ENCODE data around the gene PDE7B. TPM values are rescaled to one million over a fixed set of nuclear protein-coding genes. Genes with fewer than 3 reads are reported as not detected.

The PDE7B gene
- total and polyA plus RNA-seq, 2 of the 8 experiments (the other 6 are each of a cell fraction or from before 2014, with no cell fraction given), result not detected

GRCh38 chr6:135853986-135854385 is 2.5 kb downstream of the PDE7B start:
- H3K4me3 ChIP-seq (ENCODE audit: extremely low read depth in 1 of 4, insufficient read depth in 2 of 4, low read depth in 3 of 4, low read length in 4 of 4), result no peak overlapping the region
- no peaks in the 10 kb centered on the region for H3K36me3 ChIP-seq (ENCODE audit: control insufficient read depth in 2 of 4, insufficient read depth in 4 of 4, low read length in 3 of 4)
- no peaks in the 10 kb centered on the region for H3K23me2 ChIP-seq (ENCODE audit: low read depth, low read length)
- no peak overlapping the region for H3K18ac ChIP-seq (ENCODE audit: extremely low read depth, low read length)
- FAIRE-seq, result no peak
- H3K9me3 ChIP-seq (ENCODE audit: insufficient read depth in 2 of 2, low read depth in 1 of 2, low read length in 1 of 2), result no peaks in the 10 kb centered on the region
- no peak overlapping the region for H3K4me2 ChIP-seq (ENCODE audit: insufficient read depth in 1 of 2, low read depth in 2 of 2, low read length in 2 of 2)
- H2BK5ac ChIP-seq (ENCODE audit: low read depth, low read length), result no peak overlapping the region
- H3K4me1 ChIP-seq (replicated peaks in 1 of 4; ENCODE audit: control insufficient read depth in 3 of 4, insufficient read depth in 4 of 4, low read length in 3 of 4), result no peaks in the 10 kb centered on the region
- no peak overlapping the region for H2BK12ac ChIP-seq (ENCODE audit: low read depth, low read length)
- no peak overlapping the region for H2BK15ac ChIP-seq (ENCODE audit: low read length)
- POLR2A ChIA-PET (ENCODE audit: partially characterized antibody), result no interaction called here
- H3K79me1 ChIP-seq (ENCODE audit: low read depth, low read length), result no peaks in the 10 kb centered on the region
- H3K23ac ChIP-seq (ENCODE audit: insufficient read length), result no peak overlapping the region
- CTCF ChIA-PET (ENCODE audit: partially characterized antibody), result interaction anchor here (0.9 to 1.4 kb wide), 2 partner anchors 17 to 85 kb away, joined by 3 to 4 read pairs; no protein-coding TSS in a partner anchor
- no peak overlapping the region for H3K27ac ChIP-seq (ENCODE audit: low read depth, low read length)
- H3K27me3 ChIP-seq (replicated peaks in 1 of 4; ENCODE audit: control insufficient read depth in 3 of 4, extremely low read depth in 1 of 4, insufficient read depth in 3 of 4, low read length in 3 of 4), result no peaks in the 10 kb centered on the region
- H4K91ac ChIP-seq (replicated peaks; ENCODE audit: insufficient read length, low read length), result no peak overlapping the region
- H2AK5ac ChIP-seq (ENCODE audit: low read depth, low read length), result no peak overlapping the region
- H2BK20ac ChIP-seq (ENCODE audit: low read length), result no peak overlapping the region
- H2AFZ ChIP-seq (ENCODE audit: low read length), result no peak overlapping the region
- no peak overlapping the region for H3K56ac ChIP-seq (replicated peaks; ENCODE audit: insufficient read length, low read depth, low read length)
- no peak overlapping the region for H3K9ac ChIP-seq (replicated peaks in 1 of 4; ENCODE audit: extremely low read depth in 1 of 4, low read depth in 3 of 4, low read length in 3 of 4)
- no peak overlapping the region for H3K4ac ChIP-seq (replicated peaks; ENCODE audit: insufficient read length, low read depth, low read length)
- no peak overlapping the region for H4K5ac ChIP-seq (ENCODE audit: insufficient read length, low read depth, low read length)
- H4K20me1 ChIP-seq (replicated peaks in 1 of 2; ENCODE audit: control insufficient read depth in 1 of 2, insufficient read depth in 2 of 2, low read length in 2 of 2), result no peaks in the 10 kb centered on the region
- no peak overlapping the region for H2BK120ac ChIP-seq (replicated peaks; ENCODE audit: low read depth, low read length)
- no peak overlapping the region for H3K14ac ChIP-seq (ENCODE audit: insufficient read length)
- 84% methylated on average over 1 of the region's 1 CpG; no CpG with 5 or more reads in 1 of the 2 experiments for WGBS, 2 experiments (ENCODE audit: extremely low coverage in 1 of 2, insufficient coverage in 1 of 2, insufficient read length in 1 of 2, insufficient replicate concordance in 2 of 2, low coverage in 1 of 2, low lambda C conversion rate in 2 of 2, missing lambda C conversion rate in 1 of 2)
- H4K8ac ChIP-seq (ENCODE audit: extremely low read depth, insufficient read depth, low read length), result no peak overlapping the region
- H3K79me2 ChIP-seq (ENCODE audit: control insufficient read depth in 1 of 2, insufficient read depth in 2 of 2, low read length in 2 of 2), result no peaks in the 10 kb centered on the region
- DNase-seq (ENCODE audit: low read depth in 1 of 2, low spot score in 2 of 2), result no peak
- TF ChIP-seq NRF1 (IDR thresholded peaks at IDR 0.05; ENCODE audit: low read depth, low read length) (no peak), E2F6 (IDR thresholded peaks at IDR 0.05) (no peak), CTCF (IDR thresholded peaks at IDR 0.05; ENCODE audit: control extremely low read depth in 1 of 3, insufficient read depth in 1 of 3, low read depth in 1 of 3, low read length in 3 of 3) (no peak), EGR1 (IDR thresholded peaks at IDR 0.05; ENCODE audit: borderline replicate concordance, low read depth, low read length) (no peak), BRCA1 (IDR thresholded peaks at IDR 0.05; ENCODE audit: low read depth, low read length) (no peak), TBP (IDR thresholded peaks at IDR 0.05; ENCODE audit: low read depth, low read length) (no peak), TCF12 (IDR thresholded peaks at IDR 0.05; ENCODE audit: low read depth, low read length) (no peak), HDAC6 (IDR thresholded peaks at IDR 0.05; ENCODE audit: low read depth, low read length) (no peak), BACH1 (IDR thresholded peaks at IDR 0.05; ENCODE audit: low read length) (no peak), POLR2A (IDR thresholded peaks at IDR 0.05; ENCODE audit: control extremely low read depth in 1 of 2, low read depth in 2 of 2, low read length in 2 of 2) (no peak), ASH2L (IDR thresholded peaks at IDR 0.05; ENCODE audit: low read length) (no peak), MAX (IDR thresholded peaks at IDR 0.05) (no peak), BCL11A (IDR thresholded peaks at IDR 0.05; ENCODE audit: low read depth in 2 of 2, low read length in 2 of 2) (no peak)

Data from H1 (cell line).